Prostate gland (tissue), 2 donors: ENCODE measurements around the gene RBBP7. TPM values are rescaled to one million over a fixed set of nuclear protein-coding genes. Genes with fewer than 3 reads are reported as not detected.

Experiments
- DNase-seq: peaks from one replicate; pipeline ENCODE4 v3.0.0-alpha.2; 2019; ENCODE audit warnings: low spot score
- H3K27ac ChIP-seq, 2 donors: fragments of 200-600 bp; sonication (generic); 2 replicates each; pipeline ENCODE4 v1.5.1; 2017 to 2019
- H3K27me3 ChIP-seq: fragments of 200-600 bp; sonication (generic); replicated peaks from 2 replicates; pipeline ENCODE4 v1.5.1; 2019; ENCODE audit not compliant: insufficient read depth
- H3K36me3 ChIP-seq, 2 donors: fragments of 200-600 bp; sonication (generic); 1 replicate in 1 of 2; 2 replicates in 1 of 2; pipeline versions ENCODE4 v1.5.1 to v1.8.1; 2017 to 2019
- H3K4me1 ChIP-seq: fragments of 200-600 bp; sonication (generic); replicated peaks from 2 replicates; pipeline ENCODE4 v1.5.1; 2019
- H3K4me3 ChIP-seq, 2 donors: fragments of 200-600 bp; sonication (generic); 2 replicates each; pipeline ENCODE4 v1.5.1; 2017 to 2019
- H3K9me3 ChIP-seq: fragments of 200-600 bp; sonication (generic); 2 replicates; pipeline ENCODE4 v1.5.1; 2017
- CTCF ChIP-seq, 4 experiments: fragments of 200-600 bp in 2 of 4; fragments of 450-650 bp in 2 of 4; sonication (generic) in 2 of 4; IDR thresholded peaks; 1 replicate in 3 of 4; 2 replicates in 1 of 4; pipeline ENCODE4 v1.5.1; 2016 to 2019; ENCODE audit warnings: antibody characterized with exemption in 4 of 4, mild to moderate bottlenecking in 2 of 4, moderate library complexity in 2 of 4
- POLR2A ChIP-seq: fragments of 450-650 bp; IDR thresholded peaks from one replicate; pipeline ENCODE4 v1.6.1; 2016; ENCODE audit warnings: antibody characterized with exemption, mild to moderate bottlenecking
- POLR2AphosphoS5 ChIP-seq: sonication (generic); formaldehyde crosslinking; IDR thresholded peaks from one replicate; pipeline ENCODE4 v1.6.1; 2017; ENCODE audit warnings: antibody characterized with exemption
- WGBS: methylation state at CpG from one replicate; pipeline ENCODE4 v1.1.5; 2018; 5-methylcytosine and 5-hydroxymethylcytosine counted together
- intact Hi-C: fragments of 100-400 bp; cut with DNase I; formaldehyde crosslinking; loops from one replicate; pipeline ENCODE4 v1.14.2; 2022
- total RNA-seq, 2 donors: library from RNA; depleted of rRNA; stranded (reverse); fragments of >200 nt; gene quantifications; one replicate each; pipeline ENCODE4 v1.1.0, GENCODE V29; 2016

Gene RBBP7
- total RNA-seq, 2 donors from 2014 or later, result 88.0 to 256 TPM

- Histone ChIP-seq H3K36me3 (no peaks in the 10 kb centered on the region), H3K4me1 (no peaks in the 10 kb centered on the region), H3K27ac (no peak overlapping the region), H3K4me3 (no peak overlapping the region), H3K9me3 (no peaks in the 10 kb centered on the region), H3K27me3 (no peaks in the 10 kb centered on the region)
- DNase-seq, result no peak
- no peak for TF ChIP-seq POLR2AphosphoS5
- no peak for TF ChIP-seq CTCF (IDR thresholded peaks at IDR 0.05)
- no peak for TF ChIP-seq POLR2A
- WGBS, result 47% methylated on average over 7 of the region's 11 CpGs
- intact Hi-C loops, result loop anchor here (5.0 kb wide), 1 partner anchor 44 kb away; no protein-coding TSS in a partner anchor
Measured at GRCh38 chrX:16838202-16839066, 31.7 kb downstream of the RBBP7 start.

GRCh38 chrX:16836371-16836770 lies 33.8 kb downstream of the RBBP7 start:
- no peaks in the 10 kb centered on the region for H3K27me3 ChIP-seq
- TF ChIP-seq CTCF (IDR thresholded peaks at IDR 0.05) (peak in 3 of 4 experiments; percentile 25 to 48 (median 36)), POLR2AphosphoS5 (no peak), POLR2A (no peak)
- no peak overlapping the region for H3K27ac ChIP-seq
- no peaks in the 10 kb centered on the region for H3K36me3 ChIP-seq
- no peak overlapping the region for H3K4me3 ChIP-seq
- no peak for DNase-seq
- H3K4me1 ChIP-seq, result no peaks in the 10 kb centered on the region
- no peaks in the 10 kb centered on the region for H3K9me3 ChIP-seq
- WGBS, result 81% methylated on average over 5 of the region's 9 CpGs
- intact Hi-C loops, result loop anchor here (5.0 kb wide), 1 partner anchor 46 kb away; no protein-coding TSS in a partner anchor

- no peaks in the 10 kb centered on the region for H3K4me1 ChIP-seq
- no peak overlapping the region for H3K4me3 ChIP-seq
- 76% methylated on average over 6 of the region's 6 CpGs for WGBS
- TF ChIP-seq CTCF (IDR thresholded peaks at IDR 0.05) (no peak), POLR2AphosphoS5 (no peak), POLR2A (no peak)
- H3K27ac ChIP-seq, result no peak overlapping the region
- intact Hi-C loops, result loop anchor here (5.0 kb wide), 1 partner anchor 47 kb away; no protein-coding TSS in a partner anchor
- H3K27me3 ChIP-seq, result no peaks in the 10 kb centered on the region
- no peak for DNase-seq
- H3K36me3 ChIP-seq, result no peaks in the 10 kb centered on the region
- no peaks in the 10 kb centered on the region for H3K9me3 ChIP-seq
Measured at GRCh38 chrX:16834806-16835205, 35.4 kb downstream of the RBBP7 start.

GRCh38 chrX:16832301-16832700 lies 37.9 kb downstream of the RBBP7 start:
- Histone ChIP-seq H3K27ac (no peak overlapping the region), H3K27me3 (no peaks in the 10 kb centered on the region), H3K4me3 (no peak overlapping the region), H3K9me3 (no peaks in the 10 kb centered on the region), H3K36me3 (no peaks in the 10 kb centered on the region), H3K4me1 (no peaks in the 10 kb centered on the region)
- intact Hi-C loops, result no loop called here
- no peak for DNase-seq
- no peak for TF ChIP-seq POLR2A
- 53% methylated on average over 5 of the region's 5 CpGs for WGBS

- intact Hi-C loops, result loop anchor here (5.0 to 10.0 kb wide), 3 partner anchors 119 to 546 kb away; partner anchors contain the start of genes NHS and REPS2
- DNase-seq, result peak; percentile 26
Measured at GRCh38 chrX:16828124-16828908, 41.8 kb downstream of the RBBP7 start.

More at GRCh38 chrX:16828124-16828908, 41.8 kb downstream of the RBBP7 start:
- Histone ChIP-seq H3K27me3 (no peaks in the 10 kb centered on the region), H3K36me3 (no peaks in the 10 kb centered on the region), H3K9me3 (no peaks in the 10 kb centered on the region), H3K27ac (peak overlapping the region; percentile 66 to 69), H3K4me3 (no peak overlapping the region), H3K4me1 (no peaks in the 10 kb centered on the region)
- TF ChIP-seq CTCF (IDR thresholded peaks at IDR 0.05) (no peak), POLR2AphosphoS5 (peak; percentile 59)
- 17% methylated on average over 6 of the region's 6 CpGs for WGBS
